ENCODE data around the gene SPNS3. TPM values are rescaled to one million over a fixed set of nuclear protein-coding genes. Genes with fewer than 3 reads are reported as not detected.

SPNS3 gene
- polyA plus RNA-seq, 1 of the 3 experiments (the other 2 are of a cell fraction), result 0.05 TPM

DNA sequence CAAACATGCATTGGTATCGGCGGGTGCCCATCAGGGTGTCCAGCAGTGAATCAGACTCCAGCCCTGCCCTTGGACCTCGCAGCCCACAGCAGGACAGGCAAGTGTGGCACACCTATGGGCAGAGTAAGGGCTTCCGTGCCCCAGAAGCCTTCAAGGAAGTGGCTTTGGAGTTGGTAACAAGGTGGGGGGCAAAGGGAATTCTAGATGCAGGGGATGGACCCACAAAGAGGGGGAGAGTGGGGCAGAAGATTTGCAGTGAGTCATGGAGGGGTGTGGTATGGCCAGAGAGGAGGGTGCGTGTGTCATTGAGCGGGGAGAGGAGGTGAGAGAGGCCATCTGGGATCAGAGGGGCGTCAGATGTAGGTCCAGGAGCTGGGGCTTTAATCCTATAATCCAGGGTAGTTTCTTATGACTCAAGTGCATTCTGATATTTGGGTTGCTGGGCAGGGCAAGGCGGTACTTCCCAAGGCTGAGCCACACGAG is 56.4 kb downstream of the SPNS3 start (continued):
- no peak for TF ChIP-seq FOXJ3 (CRISPR knock-in tag; IDR thresholded peaks at IDR 0.05)
- TF ChIP-seq SMC3 (IDR thresholded peaks at IDR 0.05; ENCODE audit: low read depth, low read length), result no peak
- no peak for TF ChIP-seq NRF1 (IDR thresholded peaks at IDR 0.05; ENCODE audit: low read depth, low read length)

DNA sequence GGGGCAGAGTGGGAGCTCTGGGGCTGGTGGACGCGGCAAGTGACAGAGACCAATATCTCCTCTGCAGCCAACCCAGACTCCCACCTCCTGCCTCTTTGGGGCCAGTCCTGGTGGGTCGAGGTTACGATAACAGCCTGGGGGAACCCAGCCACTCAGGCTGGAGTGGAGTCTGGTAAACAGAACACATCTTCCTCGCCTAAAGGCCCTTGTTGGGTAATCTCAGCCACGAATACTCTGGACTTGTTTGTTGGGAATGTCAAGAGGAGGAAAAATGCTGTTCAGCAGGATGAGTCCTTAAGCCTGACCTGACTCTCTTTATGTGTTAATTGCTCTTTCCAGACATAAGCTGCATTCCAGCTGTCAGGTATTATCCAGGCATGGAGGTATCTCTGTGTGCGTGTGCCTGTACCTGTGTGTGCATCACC is 56.9 kb downstream of the SPNS3 start:
- Histone ChIP-seq H3K9ac (no peak overlapping the region), H3K36me3 (replicated peaks in 1 of 2; ENCODE audit: control insufficient read depth in 1 of 2, insufficient read depth in 2 of 2, low read length in 1 of 2) (no peaks in the 10 kb centered on the region), H3K79me2 (ENCODE audit: insufficient read depth) (no peaks in the 10 kb centered on the region), H2AFZ (ENCODE audit: low read depth) (no peak overlapping the region), H3K4me1 (ENCODE audit: control insufficient read depth in 1 of 2, insufficient read depth in 2 of 2, low read depth in 1 of 2, low read length in 1 of 2) (peaks cover 0 to 4% of the 10 kb centered on the region in 2 experiments; a peak in 1 of 4 replicates), H3K4me3 (ENCODE audit: low read depth in 2 of 2, low read length in 1 of 2) (no peak overlapping the region), H3K4me2 (no peak overlapping the region), H3K27ac (ENCODE audit: low read depth in 2 of 2, low read length in 1 of 2) (no peak overlapping the region), H3F3A (replicated peaks; ENCODE audit: insufficient read depth) (no peaks in the 10 kb centered on the region), H3K27me3 (ENCODE audit: insufficient read depth) (no peaks in the 10 kb centered on the region; the same call in 1 of the 2 replicates), H3K9me2 (no peaks in the 10 kb centered on the region), H3K9me3 (no peaks in the 10 kb centered on the region), H4K20me1 (ENCODE audit: insufficient read depth) (no peaks in the 10 kb centered on the region)
- ChIA-PET POLR2A (no interaction called here), CTCF (interaction anchor here (1.2 to 3.6 kb wide), 2 partner anchors 69 to 76 kb away, joined by 3 to 13 read pairs; no protein-coding TSS in a partner anchor)
- TF ChIP-seq, protein P1, sequence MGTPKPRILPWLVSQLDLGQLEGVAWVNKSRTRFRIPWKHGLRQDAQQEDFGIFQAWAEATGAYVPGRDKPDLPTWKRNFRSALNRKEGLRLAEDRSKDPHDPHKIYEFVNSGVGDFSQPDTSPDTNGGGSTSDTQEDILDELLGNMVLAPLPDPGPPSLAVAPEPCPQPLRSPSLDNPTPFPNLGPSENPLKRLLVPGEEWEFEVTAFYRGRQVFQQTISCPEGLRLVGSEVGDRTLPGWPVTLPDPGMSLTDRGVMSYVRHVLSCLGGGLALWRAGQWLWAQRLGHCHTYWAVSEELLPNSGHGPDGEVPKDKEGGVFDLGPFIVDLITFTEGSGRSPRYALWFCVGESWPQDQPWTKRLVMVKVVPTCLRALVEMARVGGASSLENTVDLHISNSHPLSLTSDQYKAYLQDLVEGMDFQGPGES (IDR thresholded peaks at IDR 0.05; ENCODE audit: low read depth, low read length), result no peak
- WGBS (ENCODE audit: low lambda C conversion rate), result 54% methylated on average over 2 of the region's 7 CpGs
- no peak for DNase-seq

- 0 out of 2 replicates have a peak, but pooled peaks cover 7% of the 10 kb centered on the region for H4K20me1 ChIP-seq (ENCODE audit: insufficient read depth)
- H3K27me3 ChIP-seq (ENCODE audit: insufficient read depth), result peaks cover 3% of the 10 kb centered on the region; the same call in 1 of the 2 replicates
- H3K79me2 ChIP-seq (ENCODE audit: insufficient read depth), result no peaks in the 10 kb centered on the region
- ChIA-PET POLR2A (no interaction called here), CTCF (interaction anchor here (0.9 to 3.6 kb wide), 3 partner anchors 72 to 93 kb away, joined by 3 to 13 read pairs (median 4); no protein-coding TSS in a partner anchor)
- H3K9ac ChIP-seq, result no peak overlapping the region
- no peaks in the 10 kb centered on the region for H3K9me3 ChIP-seq
- H3K4me1 ChIP-seq (ENCODE audit: control insufficient read depth in 1 of 2, insufficient read depth in 2 of 2, low read depth in 1 of 2, low read length in 1 of 2), result no peaks in the 10 kb centered on the region
- no peak for DNase-seq
- H3F3A ChIP-seq (replicated peaks; ENCODE audit: insufficient read depth), result peaks cover 5% of the 10 kb centered on the region
- H3K4me3 ChIP-seq (ENCODE audit: low read depth in 2 of 2, low read length in 1 of 2), result no peak overlapping the region
- H2AFZ ChIP-seq (ENCODE audit: low read depth), result no peak overlapping the region
- H3K9me2 ChIP-seq, result no peaks in the 10 kb centered on the region
- H3K36me3 ChIP-seq (replicated peaks in 1 of 2; ENCODE audit: control insufficient read depth in 1 of 2, insufficient read depth in 2 of 2, low read length in 1 of 2), result no peaks in the 10 kb centered on the region
- H3K27ac ChIP-seq (ENCODE audit: low read depth in 2 of 2, low read length in 1 of 2), result no peak overlapping the region
- H3K4me2 ChIP-seq, result no peak overlapping the region
- TF ChIP-seq ZBTB33 (IDR thresholded peaks at IDR 0.05; ENCODE audit: borderline replicate concordance, low read depth) (no peak), YY1 (IDR thresholded peaks at IDR 0.05; ENCODE audit: low read depth) (no peak)
- TF ChIP-seq, protein P2, sequence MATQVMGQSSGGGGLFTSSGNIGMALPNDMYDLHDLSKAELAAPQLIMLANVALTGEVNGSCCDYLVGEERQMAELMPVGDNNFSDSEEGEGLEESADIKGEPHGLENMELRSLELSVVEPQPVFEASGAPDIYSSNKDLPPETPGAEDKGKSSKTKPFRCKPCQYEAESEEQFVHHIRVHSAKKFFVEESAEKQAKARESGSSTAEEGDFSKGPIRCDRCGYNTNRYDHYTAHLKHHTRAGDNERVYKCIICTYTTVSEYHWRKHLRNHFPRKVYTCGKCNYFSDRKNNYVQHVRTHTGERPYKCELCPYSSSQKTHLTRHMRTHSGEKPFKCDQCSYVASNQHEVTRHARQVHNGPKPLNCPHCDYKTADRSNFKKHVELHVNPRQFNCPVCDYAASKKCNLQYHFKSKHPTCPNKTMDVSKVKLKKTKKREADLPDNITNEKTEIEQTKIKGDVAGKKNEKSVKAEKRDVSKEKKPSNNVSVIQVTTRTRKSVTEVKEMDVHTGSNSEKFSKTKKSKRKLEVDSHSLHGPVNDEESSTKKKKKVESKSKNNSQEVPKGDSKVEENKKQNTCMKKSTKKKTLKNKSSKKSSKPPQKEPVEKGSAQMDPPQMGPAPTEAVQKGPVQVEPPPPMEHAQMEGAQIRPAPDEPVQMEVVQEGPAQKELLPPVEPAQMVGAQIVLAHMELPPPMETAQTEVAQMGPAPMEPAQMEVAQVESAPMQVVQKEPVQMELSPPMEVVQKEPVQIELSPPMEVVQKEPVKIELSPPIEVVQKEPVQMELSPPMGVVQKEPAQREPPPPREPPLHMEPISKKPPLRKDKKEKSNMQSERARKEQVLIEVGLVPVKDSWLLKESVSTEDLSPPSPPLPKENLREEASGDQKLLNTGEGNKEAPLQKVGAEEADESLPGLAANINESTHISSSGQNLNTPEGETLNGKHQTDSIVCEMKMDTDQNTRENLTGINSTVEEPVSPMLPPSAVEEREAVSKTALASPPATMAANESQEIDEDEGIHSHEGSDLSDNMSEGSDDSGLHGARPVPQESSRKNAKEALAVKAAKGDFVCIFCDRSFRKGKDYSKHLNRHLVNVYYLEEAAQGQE (IDR thresholded peaks at IDR 0.05; ENCODE audit: low read depth, low read length), result peak; percentile 94
- WGBS (ENCODE audit: low lambda C conversion rate), result 56% methylated on average over 20 of the region's 20 CpGs
Measured at GRCh38 chr17:4492721-4493561, 59.2 kb downstream of the SPNS3 start.
